C4-2B (cell line): Measurements from ENCODE around the gene PPP1R7.

ENCODE experiments used
- CTCF ChIP-seq: fragments of 450-650 bp; conservative IDR thresholded peaks from 2 replicates; pipeline ENCODE4 v1.5.1; 2017; ENCODE audit warnings: mild to moderate bottlenecking
- ZFX ChIP-seq: fragments of 450-650 bp; IDR thresholded peaks from 2 replicates; pipeline ENCODE4 v1.6.1; 2017

GRCh38 chr2:241187918-241188234, 37.6 kb downstream of the PPP1R7 start:
- TF ChIP-seq CTCF (no peak), ZFX (no peak)
